NOMO-1 treated with dmso at 0.1 percent for 144 hours (cell line): Measurements from ENCODE around the gene SCARB1.

Experiments
- DNase-seq: peaks from one replicate; lab custom pipeline; 2025; ENCODE audit not compliant: unreplicated experiment; lab: John Stamatoyannopoulos, UW

SCARB1 gene

GRCh38 chr12:124865728-124866127 lies 2.1 kb upstream of the SCARB1 start:
- DNase-seq, result no peak

GRCh38 chr12:124864326-124864752 lies 675 bp upstream of the SCARB1 start:
- DNase-seq, result no peak

GRCh38 chr12:124862768-124863415 lies 772 bp downstream of the SCARB1 start:
- DNase-seq, result no peak

GRCh38 chr12:124861898-124862676 lies 1.6 kb downstream of the SCARB1 start:
- DNase-seq, result no peak

- no peak for DNase-seq
Observed at GRCh38 chr12:124861492-124861891, 2.2 kb downstream of the SCARB1 start.

- no peak for DNase-seq
Observed at GRCh38 chr12:124857921-124858461, 5.7 kb downstream of the SCARB1 start.

GRCh38 chr12:124856842-124857178 lies 6.9 kb downstream of the SCARB1 start:
- DNase-seq, result no peak

- DNase-seq, result peak; percentile 30
Observed at GRCh38 chr12:124856132-124856841, 7.4 kb downstream of the SCARB1 start.

GRCh38 chr12:124855275-124855957 lies 8.2 kb downstream of the SCARB1 start:
- DNase-seq, result no peak

GRCh38 chr12:124854637-124855184 lies 9.0 kb downstream of the SCARB1 start:
- no peak for DNase-seq

- no peak for DNase-seq
Observed at GRCh38 chr12:124853781-124854636, 9.7 kb downstream of the SCARB1 start.

GRCh38 chr12:124852911-124853427 lies 10.7 kb downstream of the SCARB1 start:
- no peak for DNase-seq

GRCh38 chr12:124852329-124852831 lies 11.3 kb downstream of the SCARB1 start:
- peak; percentile 92 for DNase-seq

- no peak for DNase-seq
Observed at GRCh38 chr12:124851342-124851741, 12.3 kb downstream of the SCARB1 start.

GRCh38 chr12:124849382-124849781 lies 14.3 kb downstream of the SCARB1 start:
- no peak for DNase-seq

GRCh38 chr12:124848621-124849380 lies 14.9 kb downstream of the SCARB1 start:
- DNase-seq, result no peak

GRCh38 chr12:124847113-124848074 lies 16.3 kb downstream of the SCARB1 start:
- no peak for DNase-seq
